ENCODE data around the gene MEPCE. TPM values are rescaled to one million over a fixed set of nuclear protein-coding genes. Genes with fewer than 3 reads are reported as not detected.

MEPCE gene
- total and polyA plus RNA-seq, 9 of the 15 experiments (the other 6 are each of a cell fraction or from before 2014, with no cell fraction given): 10.9 to 76.3 (median 44.1) TPM

- TF ChIP-seq ZNF655 (CRISPR knock-in tag; IDR thresholded peaks at IDR 0.05) (no peak), NKRF (IDR thresholded peaks at IDR 0.05; ENCODE audit: borderline replicate concordance) (peak; percentile 65), MAZ (CRISPR knock-in tag; conservative IDR thresholded peaks at IDR 0.05 in 1 of 2, IDR thresholded peaks at IDR 0.05 in 1 of 2) (peak; percentile 95 to 98), RREB1 (CRISPR knock-in tag; IDR thresholded peaks at IDR 0.05) (no peak), KAT2B (IDR thresholded peaks at IDR 0.05; ENCODE audit: low read depth, low read length) (no peak), GTF2B (IDR thresholded peaks at IDR 0.05; ENCODE audit: extremely low read depth, insufficient read length) (no peak), ZNF609 (CRISPR knock-in tag; IDR thresholded peaks at IDR 0.05; ENCODE audit: borderline replicate concordance) (no peak), JUN (IDR thresholded peaks at IDR 0.05; ENCODE audit: borderline replicate concordance, low read depth, low read length) (peak; percentile 68; the same call in 1 of the 2 replicates), JUN (CRISPR knock-in tag; IDR thresholded peaks at IDR 0.05; ENCODE audit: borderline replicate concordance) (no peak), RBFOX2 (IDR thresholded peaks at IDR 0.05; ENCODE audit: low read depth, low read length) (peak; percentile 66), SMARCA5 (IDR thresholded peaks at IDR 0.05) (peak; percentile 16; the same call in 1 of the 2 replicates)
Measured at GRCh38 chr7:100428967-100429636, 529 bp upstream of the MEPCE start (continued).
